Measurements from ENCODE around the gene MYRIP. TPM values are rescaled to one million over a fixed set of nuclear protein-coding genes. Genes with fewer than 3 reads are reported as not detected.
A peak's percentile ranks its signal among the peaks of the same experiment; 100 is the strongest.

The MYRIP gene
- total and polyA plus RNA-seq, 2 experiments from 2014 or later: 1.5 to 1.8 TPM

DNA sequence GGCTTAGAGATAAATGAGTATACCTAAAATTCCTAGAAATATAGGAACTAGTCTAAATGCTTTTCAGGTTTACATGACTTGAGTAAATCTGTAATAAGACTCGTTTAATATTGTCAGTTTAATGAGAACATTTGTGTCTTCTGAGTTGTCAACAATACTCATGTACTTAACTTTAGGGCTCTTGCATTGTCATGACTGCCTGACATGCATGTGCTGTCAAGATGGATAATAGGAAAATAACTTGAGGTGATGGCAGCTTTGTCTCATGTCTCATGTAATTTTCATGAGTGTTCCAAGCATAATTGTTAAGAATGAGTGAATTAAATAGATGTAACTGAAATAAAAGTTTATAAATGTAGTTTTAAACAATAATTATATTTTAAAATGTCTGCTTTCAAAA is 455.0 kb downstream of the MYRIP start (continued):
- TF ChIP-seq, protein P1, sequence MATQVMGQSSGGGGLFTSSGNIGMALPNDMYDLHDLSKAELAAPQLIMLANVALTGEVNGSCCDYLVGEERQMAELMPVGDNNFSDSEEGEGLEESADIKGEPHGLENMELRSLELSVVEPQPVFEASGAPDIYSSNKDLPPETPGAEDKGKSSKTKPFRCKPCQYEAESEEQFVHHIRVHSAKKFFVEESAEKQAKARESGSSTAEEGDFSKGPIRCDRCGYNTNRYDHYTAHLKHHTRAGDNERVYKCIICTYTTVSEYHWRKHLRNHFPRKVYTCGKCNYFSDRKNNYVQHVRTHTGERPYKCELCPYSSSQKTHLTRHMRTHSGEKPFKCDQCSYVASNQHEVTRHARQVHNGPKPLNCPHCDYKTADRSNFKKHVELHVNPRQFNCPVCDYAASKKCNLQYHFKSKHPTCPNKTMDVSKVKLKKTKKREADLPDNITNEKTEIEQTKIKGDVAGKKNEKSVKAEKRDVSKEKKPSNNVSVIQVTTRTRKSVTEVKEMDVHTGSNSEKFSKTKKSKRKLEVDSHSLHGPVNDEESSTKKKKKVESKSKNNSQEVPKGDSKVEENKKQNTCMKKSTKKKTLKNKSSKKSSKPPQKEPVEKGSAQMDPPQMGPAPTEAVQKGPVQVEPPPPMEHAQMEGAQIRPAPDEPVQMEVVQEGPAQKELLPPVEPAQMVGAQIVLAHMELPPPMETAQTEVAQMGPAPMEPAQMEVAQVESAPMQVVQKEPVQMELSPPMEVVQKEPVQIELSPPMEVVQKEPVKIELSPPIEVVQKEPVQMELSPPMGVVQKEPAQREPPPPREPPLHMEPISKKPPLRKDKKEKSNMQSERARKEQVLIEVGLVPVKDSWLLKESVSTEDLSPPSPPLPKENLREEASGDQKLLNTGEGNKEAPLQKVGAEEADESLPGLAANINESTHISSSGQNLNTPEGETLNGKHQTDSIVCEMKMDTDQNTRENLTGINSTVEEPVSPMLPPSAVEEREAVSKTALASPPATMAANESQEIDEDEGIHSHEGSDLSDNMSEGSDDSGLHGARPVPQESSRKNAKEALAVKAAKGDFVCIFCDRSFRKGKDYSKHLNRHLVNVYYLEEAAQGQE (IDR thresholded peaks at IDR 0.05; ENCODE audit: unreplicated experiment): no peak
- TF ChIP-seq ZNF114 (CRISPR knock-in tag; IDR thresholded peaks at IDR 0.05): no peak
- TF ChIP-seq ZNF331 (CRISPR knock-in tag; IDR thresholded peaks at IDR 0.05; ENCODE audit: low read depth): no peak
- no peak for TF ChIP-seq CREB1 (CRISPR knock-in tag; IDR thresholded peaks at IDR 0.05; ENCODE audit: low read depth)

DNA sequence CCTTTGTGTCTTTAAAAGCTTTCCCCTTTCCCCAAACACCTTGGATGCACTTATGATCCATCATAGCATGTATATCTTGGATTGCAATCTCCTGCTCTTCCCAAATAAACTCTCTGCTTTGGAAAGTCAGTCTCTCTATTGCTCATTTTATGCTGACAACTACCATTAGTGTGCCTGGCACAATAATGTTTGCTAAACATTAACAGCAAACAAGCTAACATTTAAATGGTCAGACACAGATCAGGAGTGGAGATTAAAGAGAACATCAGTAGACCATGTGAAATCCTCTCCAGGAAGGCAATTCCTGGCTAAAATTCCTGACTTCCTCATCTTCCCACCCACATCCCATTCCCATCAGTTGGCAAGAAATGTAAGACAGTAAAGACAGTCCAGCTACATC is 455.8 kb downstream of the MYRIP start:
- Histone ChIP-seq H3K4me3 (no peak overlapping the region), H3K27me3 (ENCODE audit: insufficient read depth) (no peaks in the 10 kb centered on the region), H3K4me1 (ENCODE audit: insufficient read depth) (no peaks in the 10 kb centered on the region), H4K20me1 (replicated peaks; ENCODE audit: insufficient read depth) (no peaks in the 10 kb centered on the region), H2AFZ (no peak overlapping the region), H3K36me3 (ENCODE audit: insufficient read depth) (no peaks in the 10 kb centered on the region), H3K9me2 (ENCODE audit: insufficient read depth) (peaks cover 4% of the 10 kb centered on the region; the same call in 1 of the 2 replicates), H3F3A (replicated peaks; ENCODE audit: low read depth) (no peaks in the 10 kb centered on the region), H3K79me2 (replicated peaks; ENCODE audit: insufficient read depth) (no peaks in the 10 kb centered on the region), H3K4me2 (no peak overlapping the region), H3K27ac (ENCODE audit: low read depth) (no peak overlapping the region)
- H3K4me3 Mint-ChIP-seq: no peak overlapping the region
- no peak for DNase-seq (ENCODE audit: low spot score)
- TF ChIP-seq CREB1 (CRISPR knock-in tag; IDR thresholded peaks at IDR 0.05; ENCODE audit: low read depth) (no peak), NANOG (IDR thresholded peaks at IDR 0.05; ENCODE audit: borderline replicate concordance) (no peak), EZH2 (IDR thresholded peaks at IDR 0.05; ENCODE audit: low read depth, unreplicated experiment) (no peak), POLR2AphosphoS5 (IDR thresholded peaks at IDR 0.05; ENCODE audit: low read depth) (no peak)
- TF ChIP-seq, protein P1 (IDR thresholded peaks at IDR 0.05; ENCODE audit: unreplicated experiment): no peak
- TF ChIP-seq, protein P2, sequence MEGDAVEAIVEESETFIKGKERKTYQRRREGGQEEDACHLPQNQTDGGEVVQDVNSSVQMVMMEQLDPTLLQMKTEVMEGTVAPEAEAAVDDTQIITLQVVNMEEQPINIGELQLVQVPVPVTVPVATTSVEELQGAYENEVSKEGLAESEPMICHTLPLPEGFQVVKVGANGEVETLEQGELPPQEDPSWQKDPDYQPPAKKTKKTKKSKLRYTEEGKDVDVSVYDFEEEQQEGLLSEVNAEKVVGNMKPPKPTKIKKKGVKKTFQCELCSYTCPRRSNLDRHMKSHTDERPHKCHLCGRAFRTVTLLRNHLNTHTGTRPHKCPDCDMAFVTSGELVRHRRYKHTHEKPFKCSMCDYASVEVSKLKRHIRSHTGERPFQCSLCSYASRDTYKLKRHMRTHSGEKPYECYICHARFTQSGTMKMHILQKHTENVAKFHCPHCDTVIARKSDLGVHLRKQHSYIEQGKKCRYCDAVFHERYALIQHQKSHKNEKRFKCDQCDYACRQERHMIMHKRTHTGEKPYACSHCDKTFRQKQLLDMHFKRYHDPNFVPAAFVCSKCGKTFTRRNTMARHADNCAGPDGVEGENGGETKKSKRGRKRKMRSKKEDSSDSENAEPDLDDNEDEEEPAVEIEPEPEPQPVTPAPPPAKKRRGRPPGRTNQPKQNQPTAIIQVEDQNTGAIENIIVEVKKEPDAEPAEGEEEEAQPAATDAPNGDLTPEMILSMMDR (conservative IDR thresholded peaks at IDR 0.05; ENCODE audit: low read depth in 2 of 2): no peak
- no peaks in the 10 kb centered on the region for H3K36me3 Mint-ChIP-seq (ENCODE audit: low read depth)
- H3K27me3 Mint-ChIP-seq (ENCODE audit: insufficient read depth, low read depth, poor library complexity): peaks cover 2% of the 10 kb centered on the region
- H3K9me3 Mint-ChIP-seq: no peaks in the 10 kb centered on the region
- no peak for ATAC-seq
- H3K4me1 Mint-ChIP-seq: no peaks in the 10 kb centered on the region; the same call in 2 of the 3 replicates
- H3K27ac Mint-ChIP-seq: peak overlapping the region; percentile 13; the same call in 1 of the 2 replicates
